A549 (cell line): ENCODE data around the gene PGM2. TPM values are rescaled to one million over a fixed set of nuclear protein-coding genes. Genes with fewer than 3 reads are reported as not detected.

Experiments
- ATAC-seq, 2 experiments: fragments of 200-7000 bp in 1 of 2; fragments of >200 bp in 1 of 2; cut with Nextera tagmentation in 1 of 2; cut with Tn5 transposase in 1 of 2; 3 replicates each; pipeline versions ENCODE4 v1.8.0 to v1.9.1; 2018 to 2020; ENCODE audit warnings: mild to moderate bottlenecking in 1 of 2, moderate library complexity in 1 of 2
- CTCF ChIA-PET: fragments of 300-600 bp; sonication (Branson Sonifier 250); formaldehyde crosslinking; extraction: SDS; loops from one replicate; lab custom pipeline; 2021; ENCODE audit warnings: antibody characterized with exemption, inconsistent platforms; lab: Yijun Ruan, JAX
- POLR2A ChIA-PET: fragments of 350-600 bp; formaldehyde crosslinking; extraction: SDS; loops from one replicate; lab custom pipeline; 2021; ENCODE audit warnings: antibody characterized with exemption, inconsistent platforms; lab: Yijun Ruan, JAX
- DNase-seq, 2 experiments: peaks; one replicate each; pipeline versions ENCODE4 v3.0.0 to v3.0.0-alpha.2; 2011 to 2016; ENCODE audit warnings: low read depth in 1 of 2, low spot score in 1 of 2
- FAIRE-seq: peaks from 2 replicates; lab custom pipeline; 2011; peaks lifted over from hg19 to GRCh38; lab: Jason Lieb, UNC
- H3K27ac ChIP-seq, 2 experiments: fragments of >200 bp; sonication (Bioruptor Twin); formaldehyde crosslinking; 3 replicates each; pipeline ENCODE4 v1.5.1; 2016 to 2017
- H3K4me1 ChIP-seq: fragments of >200 bp; sonication (Bioruptor Twin); formaldehyde crosslinking; 3 replicates; pipeline ENCODE4 v1.6.1; 2016
- H3K4me2 ChIP-seq: fragments of >200 bp; sonication (Bioruptor Twin); formaldehyde crosslinking; 3 replicates; pipeline ENCODE4 v1.6.1; 2016
- H3K4me3 ChIP-seq: fragments of >200 bp; sonication (Bioruptor Twin); formaldehyde crosslinking; 3 replicates; pipeline ENCODE4 v1.5.1; 2016
- H3K9me3 ChIP-seq: fragments of >200 bp; sonication (Bioruptor Twin); formaldehyde crosslinking; 3 replicates; pipeline ENCODE4 v1.6.1; 2016
- CEBPB ChIP-seq, 2 experiments: fragments of >200 bp in 1 of 2; sonication (Bioruptor Twin) in 1 of 2; formaldehyde crosslinking in 1 of 2; IDR thresholded peaks; 2 replicates each; pipeline ENCODE4 v1.6.1; 2012 to 2016
- CHD2 ChIP-seq: fragments of 150-350 bp; IDR thresholded peaks from 2 replicates; pipeline ENCODE4 v1.6.1; 2014; ENCODE audit warnings: low read length; ENCODE audit not compliant: partially characterized antibody
- EHF ChIP-seq: fragments of 250-450 bp; sonication (Bioruptor Pico); IDR thresholded peaks from 2 replicates; pipeline ENCODE4 v1.5.0; 2020; ENCODE audit warnings: mild to moderate bottlenecking
- EHMT2 ChIP-seq: fragments of 200-600 bp; sonication (generic); IDR thresholded peaks from 2 replicates; pipeline ENCODE4 v1.6.1; 2016; ENCODE audit warnings: antibody characterized with exemption, low read depth, mild to moderate bottlenecking, moderate library complexity
- ESRRA ChIP-seq: fragments of 150-350 bp; IDR thresholded peaks from 2 replicates; pipeline ENCODE4 v1.6.1; 2014; ENCODE audit warnings: mild to moderate bottlenecking, low read length, borderline replicate concordance
- FOSB ChIP-seq: fragments of 250-450 bp; sonication (Bioruptor Pico); IDR thresholded peaks from 2 replicates; pipeline ENCODE4 v1.5.0; 2020; ENCODE audit warnings: mild to moderate bottlenecking, moderate library complexity
- FOXS1 ChIP-seq: fragments of 250-450 bp; sonication (Bioruptor Pico); IDR thresholded peaks from 2 replicates; pipeline ENCODE4 v1.5.0; 2020; ENCODE audit warnings: mild to moderate bottlenecking, moderate library complexity
- GATA3 ChIP-seq: IDR thresholded peaks from 2 replicates; pipeline ENCODE4 v1.6.1; 2012; ENCODE audit warnings: borderline replicate concordance
- JUN ChIP-seq, 2 experiments: fragments of >200 bp; sonication (Bioruptor Twin); formaldehyde crosslinking; IDR thresholded peaks; 2 replicates in 1 of 2; 3 replicates in 1 of 2; pipeline ENCODE4 v1.6.1; 2016 to 2017
- NFE2L2 ChIP-seq: fragments of 150-350 bp; conservative IDR thresholded peaks from 2 replicates; pipeline ENCODE4 v1.6.1; 2014; ENCODE audit warnings: low read length
- NPAS2 ChIP-seq: fragments of 250-450 bp; sonication (Bioruptor Pico); IDR thresholded peaks from 2 replicates; pipeline ENCODE4 v1.8.0; 2022; ENCODE audit warnings: mild to moderate bottlenecking, moderate library complexity, borderline replicate concordance
- RFX5 ChIP-seq: fragments of 450-650 bp; IDR thresholded peaks from 2 replicates; pipeline ENCODE4 v1.7.1; 2014; ENCODE audit warnings: antibody characterized with exemption, mild to moderate bottlenecking, moderate library complexity
- RNF2 ChIP-seq: fragments of 200-600 bp; sonication (generic); IDR thresholded peaks from 2 replicates; pipeline ENCODE4 v1.6.1; 2016; ENCODE audit warnings: low read depth, mild to moderate bottlenecking, antibody characterized with exemption, moderate library complexity, borderline replicate concordance
- ZC3H11A ChIP-seq: fragments of 450-650 bp; IDR thresholded peaks from 2 replicates; pipeline ENCODE4 v1.6.1; 2014; ENCODE audit warnings: antibody characterized with exemption, mild to moderate bottlenecking
- ZFP36 ChIP-seq: fragments of 450-650 bp; IDR thresholded peaks from 2 replicates; pipeline ENCODE4 v1.6.1; 2014; ENCODE audit warnings: borderline replicate concordance; ENCODE audit not compliant: partially characterized antibody
- ZNF302 ChIP-seq: fragments of 250-450 bp; sonication (Bioruptor Pico); IDR thresholded peaks from 2 replicates; pipeline ENCODE4 v1.9.0; 2021; ENCODE audit warnings: inconsistent platforms, mild to moderate bottlenecking, moderate library complexity
- ZSCAN20 ChIP-seq: fragments of 250-450 bp; sonication (Bioruptor Pico); IDR thresholded peaks from 2 replicates; pipeline ENCODE4 v1.8.0; 2022; ENCODE audit warnings: mild to moderate bottlenecking, moderate library complexity
- WGBS: methylation state at CpG from one replicate; pipeline ENCODE4 v1.1.6; 2017; ENCODE audit errors: missing lambda C conversion rate; 5-methylcytosine and 5-hydroxymethylcytosine counted together
- polyA plus RNA-seq, 4 experiments: library from polyadenylated mRNA; depleted of rRNA in 3 of 4; stranded (reverse); fragments of >200 nt; fragmentation: RNase III in 1 of 4; extraction: RNeasy Plus Mini Kit Qiagen cat#74134 plus additional on column Dnase treatment in 1 of 4; gene quantifications; 2 replicates in 3 of 4; 3 replicates in 1 of 4; pipeline ENCODE4 v1.2.3, GENCODE V29; 2011 to 2017
- TF ChIP-seq, protein P1 (sequence below): fragments of 200-600 bp; sonication (generic); IDR thresholded peaks from 2 replicates; pipeline ENCODE4 v1.6.1; 2016; ENCODE audit warnings: antibody characterized with exemption, mild to moderate bottlenecking, moderate library complexity
- TF ChIP-seq, protein P2 (sequence below): fragments of >200 bp; sonication (Bioruptor Twin); formaldehyde crosslinking; IDR thresholded peaks from 3 replicates; pipeline ENCODE4 v1.6.1; 2016

Gene PGM2
- polyA plus RNA-seq, 2 of the 4 experiments (the other 2 are of a cell fraction): 11.4 to 17.0 TPM

DNA sequence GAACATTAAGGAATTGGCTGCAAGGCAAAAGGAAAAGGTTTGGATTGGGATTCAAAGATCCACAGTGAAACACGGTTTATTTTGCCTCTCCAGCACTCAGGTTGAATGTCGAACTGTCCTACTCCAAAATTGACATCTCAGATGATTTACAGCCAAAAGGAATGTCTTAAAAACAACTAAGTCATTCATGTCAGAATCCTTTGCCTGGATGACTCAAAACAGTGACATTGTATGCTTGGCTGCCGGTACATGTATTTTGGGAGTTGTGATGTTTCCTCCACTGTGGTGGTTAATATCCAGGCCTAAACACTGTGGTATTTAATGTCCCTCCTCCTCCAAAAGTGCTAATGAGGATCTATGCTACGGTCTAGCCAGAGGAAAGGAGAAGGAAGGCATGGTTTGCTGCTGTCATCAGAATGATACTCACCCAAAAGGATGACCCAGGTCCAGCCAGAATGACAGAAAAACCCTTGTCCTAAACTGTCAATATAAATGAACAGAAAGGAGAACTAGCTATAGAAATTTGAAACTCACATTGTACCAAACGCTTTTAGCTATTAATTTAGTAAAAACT is 20.9 kb downstream of the PGM2 start (continued):
- no peak for TF ChIP-seq ZSCAN20 (CRISPR knock-in tag)
- TF ChIP-seq, all 56 proteins: peak for 0

DNA sequence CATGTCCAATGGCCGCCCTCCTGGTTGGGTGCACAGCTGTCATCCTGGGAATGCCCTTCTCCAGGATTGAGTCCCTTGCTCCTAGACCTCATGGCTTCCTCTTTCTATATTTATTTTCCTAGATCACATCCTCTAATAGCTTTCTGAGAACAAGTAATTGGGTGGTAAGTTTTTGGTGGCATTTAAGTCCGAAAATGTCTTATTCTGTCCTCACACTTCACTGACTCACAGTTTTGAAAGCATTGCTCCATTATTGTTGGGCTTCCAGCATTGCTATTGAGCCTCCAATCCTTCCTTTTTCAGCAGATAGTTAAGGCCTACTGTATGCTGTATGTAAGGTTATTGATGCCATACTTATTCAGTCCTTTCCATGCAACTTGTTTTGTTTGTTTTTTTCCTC is 25.9 kb downstream of the PGM2 start:
- Histone ChIP-seq H3K9me3 (no peaks in the 10 kb centered on the region), H3K4me2 (no peak overlapping the region), H3K4me1 (no peaks in the 10 kb centered on the region), H3K27ac (no peak overlapping the region), H3K4me3 (no peak overlapping the region)
- CTCF ChIA-PET: interaction anchor here (0.6 to 1.2 kb wide), 2 partner anchors 37 to 677 kb away, joined by 3 read pairs; no protein-coding TSS in a partner anchor
- no peak for DNase-seq
- FAIRE-seq: no peak
- ATAC-seq: no peak
- WGBS: 79% methylated on average over 2 of the region's 2 CpGs
- TF ChIP-seq GATA3 (no peak), EHF (CRISPR knock-in tag) (no peak), CEBPB (IDR thresholded peaks at IDR 0.05) (no peak), RFX5 (no peak), FOSB (CRISPR knock-in tag) (no peak), JUN (IDR thresholded peaks at IDR 0.05) (no peak)
- TF ChIP-seq, protein P1, sequence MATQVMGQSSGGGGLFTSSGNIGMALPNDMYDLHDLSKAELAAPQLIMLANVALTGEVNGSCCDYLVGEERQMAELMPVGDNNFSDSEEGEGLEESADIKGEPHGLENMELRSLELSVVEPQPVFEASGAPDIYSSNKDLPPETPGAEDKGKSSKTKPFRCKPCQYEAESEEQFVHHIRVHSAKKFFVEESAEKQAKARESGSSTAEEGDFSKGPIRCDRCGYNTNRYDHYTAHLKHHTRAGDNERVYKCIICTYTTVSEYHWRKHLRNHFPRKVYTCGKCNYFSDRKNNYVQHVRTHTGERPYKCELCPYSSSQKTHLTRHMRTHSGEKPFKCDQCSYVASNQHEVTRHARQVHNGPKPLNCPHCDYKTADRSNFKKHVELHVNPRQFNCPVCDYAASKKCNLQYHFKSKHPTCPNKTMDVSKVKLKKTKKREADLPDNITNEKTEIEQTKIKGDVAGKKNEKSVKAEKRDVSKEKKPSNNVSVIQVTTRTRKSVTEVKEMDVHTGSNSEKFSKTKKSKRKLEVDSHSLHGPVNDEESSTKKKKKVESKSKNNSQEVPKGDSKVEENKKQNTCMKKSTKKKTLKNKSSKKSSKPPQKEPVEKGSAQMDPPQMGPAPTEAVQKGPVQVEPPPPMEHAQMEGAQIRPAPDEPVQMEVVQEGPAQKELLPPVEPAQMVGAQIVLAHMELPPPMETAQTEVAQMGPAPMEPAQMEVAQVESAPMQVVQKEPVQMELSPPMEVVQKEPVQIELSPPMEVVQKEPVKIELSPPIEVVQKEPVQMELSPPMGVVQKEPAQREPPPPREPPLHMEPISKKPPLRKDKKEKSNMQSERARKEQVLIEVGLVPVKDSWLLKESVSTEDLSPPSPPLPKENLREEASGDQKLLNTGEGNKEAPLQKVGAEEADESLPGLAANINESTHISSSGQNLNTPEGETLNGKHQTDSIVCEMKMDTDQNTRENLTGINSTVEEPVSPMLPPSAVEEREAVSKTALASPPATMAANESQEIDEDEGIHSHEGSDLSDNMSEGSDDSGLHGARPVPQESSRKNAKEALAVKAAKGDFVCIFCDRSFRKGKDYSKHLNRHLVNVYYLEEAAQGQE: no peak
- TF ChIP-seq, all 56 proteins: peak for 0
- POLR2A ChIA-PET: no interaction called here

DNA sequence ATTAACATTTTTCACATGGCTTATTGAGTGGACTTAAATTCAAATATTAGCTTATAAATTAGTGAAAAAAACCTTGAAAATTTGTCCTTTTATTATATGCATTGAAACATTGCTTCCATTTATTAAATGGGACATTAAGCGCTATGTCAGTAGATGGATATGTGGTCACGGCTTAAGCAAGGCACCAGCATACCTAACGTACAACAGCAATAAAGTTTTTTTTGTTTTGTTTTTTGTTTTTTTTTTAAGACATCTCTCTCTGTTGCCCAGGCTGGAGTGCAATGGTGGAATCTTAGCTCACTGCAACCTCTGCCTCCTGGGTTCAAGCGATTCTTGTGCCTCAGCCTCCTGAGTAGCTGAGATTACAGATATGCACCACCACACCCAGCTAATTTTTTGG is 31.6 kb downstream of the PGM2 start:
- Histone ChIP-seq H3K9me3 (no peaks in the 10 kb centered on the region), H3K4me2 (no peak overlapping the region), H3K27ac (no peak overlapping the region), H3K4me3 (no peak overlapping the region), H3K4me1 (no peaks in the 10 kb centered on the region)
- TF ChIP-seq FOXS1 (CRISPR knock-in tag): no peak
- TF ChIP-seq NFE2L2: no peak
- no peak for TF ChIP-seq ZC3H11A
- no peak for TF ChIP-seq GATA3
- no peak for TF ChIP-seq EHMT2
- no peak for TF ChIP-seq ESRRA
- TF ChIP-seq, protein P2, sequence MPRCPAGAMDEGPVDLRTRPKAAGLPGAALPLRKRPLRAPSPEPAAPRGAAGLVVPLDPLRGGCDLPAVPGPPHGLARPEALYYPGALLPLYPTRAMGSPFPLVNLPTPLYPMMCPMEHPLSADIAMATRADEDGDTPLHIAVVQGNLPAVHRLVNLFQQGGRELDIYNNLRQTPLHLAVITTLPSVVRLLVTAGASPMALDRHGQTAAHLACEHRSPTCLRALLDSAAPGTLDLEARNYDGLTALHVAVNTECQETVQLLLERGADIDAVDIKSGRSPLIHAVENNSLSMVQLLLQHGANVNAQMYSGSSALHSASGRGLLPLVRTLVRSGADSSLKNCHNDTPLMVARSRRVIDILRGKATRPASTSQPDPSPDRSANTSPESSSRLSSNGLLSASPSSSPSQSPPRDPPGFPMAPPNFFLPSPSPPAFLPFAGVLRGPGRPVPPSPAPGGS: no peak
- TF ChIP-seq RNF2: no peak
- TF ChIP-seq ZFP36: no peak
- TF ChIP-seq ZNF302 (CRISPR knock-in tag): no peak
- no peak for TF ChIP-seq CHD2
- TF ChIP-seq NPAS2 (CRISPR knock-in tag): no peak
- ChIA-PET POLR2A (no interaction called here), CTCF (no interaction called here)
- FAIRE-seq (no peak), DNase-seq (no peak), ATAC-seq (no peak)
- WGBS: 86% methylated on average over 4 of the region's 4 CpGs
